ENCODE data around the gene LYPD6B. TPM values are rescaled to one million over a fixed set of nuclear protein-coding genes. Genes with fewer than 3 reads are reported as not detected.

Gene LYPD6B
- total RNA-seq, 1 donor from 2014 or later, result 4.3 TPM

GRCh38 chr2:149070681-149071320 lies 32.3 kb downstream of the LYPD6B start:
- no peak for DNase-seq (ENCODE audit: low spot score)

GRCh38 chr2:149075105-149075504 lies 36.6 kb downstream of the LYPD6B start:
- DNase-seq (ENCODE audit: low spot score), result no peak

- DNase-seq (ENCODE audit: low spot score), result no peak
Observed at GRCh38 chr2:149075853-149076252, 37.4 kb downstream of the LYPD6B start.

GRCh38 chr2:149076863-149077412 lies 38.4 kb downstream of the LYPD6B start:
- no peak for DNase-seq (ENCODE audit: low spot score)

DNA sequence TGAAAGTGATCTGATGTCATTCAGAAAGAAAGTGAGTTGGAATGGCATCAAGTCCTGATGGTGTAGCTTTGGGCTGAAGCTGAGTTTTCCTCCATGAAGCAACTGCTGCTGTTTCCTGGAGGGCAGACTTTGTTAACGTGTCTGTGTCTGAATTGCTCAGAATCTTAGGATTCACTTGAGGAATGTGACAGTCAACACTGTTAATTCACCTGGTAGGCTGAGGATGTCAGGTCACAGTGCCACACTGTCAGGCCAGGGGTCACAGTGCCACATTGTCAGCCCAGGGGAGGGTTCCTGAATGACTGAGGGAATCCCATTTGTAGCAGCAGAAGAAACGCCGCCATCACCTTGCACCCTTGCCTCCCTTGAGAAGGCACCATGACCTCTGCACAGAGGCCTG lies 39.4 kb downstream of the LYPD6B start:
- DNase-seq (ENCODE audit: low spot score), result no peak

GRCh38 chr2:149080099-149080498 lies 41.6 kb downstream of the LYPD6B start:
- no peak for DNase-seq (ENCODE audit: low spot score)

DNA sequence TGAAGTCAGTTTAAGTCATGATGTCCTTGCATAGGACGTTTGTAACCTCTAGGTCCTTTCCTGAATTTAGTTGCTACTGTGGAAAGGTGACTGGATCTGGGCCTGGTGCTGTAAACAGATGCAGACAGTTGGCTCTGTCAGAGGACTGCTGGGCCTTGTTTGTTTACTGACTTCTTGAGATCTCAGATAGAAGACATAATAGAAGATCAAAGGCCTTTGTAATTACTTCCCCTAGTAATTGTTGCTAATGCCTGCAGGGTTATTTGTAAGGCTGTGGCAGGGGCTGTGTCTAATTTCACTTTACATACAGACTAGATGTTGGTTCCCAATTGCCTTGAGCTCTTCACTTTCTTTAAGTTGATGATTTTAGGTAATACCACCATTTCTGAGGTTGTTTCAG lies 42.5 kb downstream of the LYPD6B start:
- DNase-seq (ENCODE audit: low spot score), result no peak

- DNase-seq (ENCODE audit: low spot score), result peak; percentile 50
Observed at GRCh38 chr2:149082079-149082478, 43.6 kb downstream of the LYPD6B start.

DNA sequence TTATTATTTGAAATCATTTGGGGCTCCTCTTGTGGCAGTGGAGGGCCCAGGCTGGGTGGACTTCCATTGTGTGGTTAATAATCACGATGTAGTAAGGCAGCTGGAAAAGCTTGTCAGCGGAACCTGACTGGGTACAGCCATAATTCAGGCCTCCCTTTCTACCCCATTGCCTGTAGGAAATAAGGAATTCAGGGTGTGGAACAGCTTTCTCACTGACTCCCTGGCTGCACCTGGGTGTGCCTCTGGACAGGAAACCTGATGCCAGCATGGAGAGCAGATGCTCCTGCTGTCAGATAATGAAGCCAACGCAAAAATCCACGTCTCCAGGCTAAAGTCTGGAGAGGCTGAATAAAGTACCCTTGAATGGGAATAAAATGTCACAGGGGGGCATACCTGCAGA lies 44.2 kb downstream of the LYPD6B start:
- DNase-seq (ENCODE audit: low spot score), result no peak

- DNase-seq (ENCODE audit: low spot score), result no peak
Observed at GRCh38 chr2:149084924-149085795, 46.7 kb downstream of the LYPD6B start.

DNA sequence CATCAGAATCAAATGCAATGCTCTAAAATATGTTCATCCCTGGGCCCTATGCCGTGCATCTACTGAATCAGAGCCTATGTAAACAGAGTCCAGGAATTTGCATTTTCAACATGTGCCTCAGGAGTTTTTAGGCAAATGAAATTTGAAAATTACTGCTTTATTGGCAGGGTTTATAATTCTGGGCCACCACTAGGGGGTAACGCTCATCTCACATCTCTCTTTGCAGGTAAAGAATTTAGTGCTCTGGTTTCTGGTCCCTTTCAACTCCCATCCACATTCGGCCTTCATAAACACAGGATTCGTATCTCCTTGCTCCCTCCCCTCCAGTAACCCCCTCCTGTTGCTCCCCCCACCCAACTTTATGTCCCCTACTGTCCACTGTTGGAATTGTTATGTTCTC lies 49.3 kb downstream of the LYPD6B start:
- no peak for DNase-seq (ENCODE audit: low spot score)

GRCh38 chr2:149089068-149089467 lies 50.6 kb downstream of the LYPD6B start:
- DNase-seq (ENCODE audit: low spot score), result no peak

DNA sequence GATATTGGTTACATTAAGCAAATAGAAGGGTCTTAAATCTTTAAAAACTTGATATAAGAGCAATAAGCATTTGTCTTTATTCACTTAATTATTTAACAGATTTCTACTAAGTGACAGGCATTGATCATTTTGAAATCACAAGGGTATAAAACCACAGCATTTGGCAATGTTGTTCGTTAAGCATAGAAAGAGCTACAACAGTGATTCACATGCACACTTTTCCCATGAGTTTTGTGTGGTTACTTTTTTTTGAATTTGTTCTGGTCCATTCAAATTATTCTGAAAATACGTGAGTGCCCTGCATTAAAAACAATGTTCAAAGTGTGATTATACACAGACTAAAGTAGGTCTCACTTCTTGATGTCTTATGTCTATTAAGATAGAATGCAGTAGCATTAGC lies 52.2 kb downstream of the LYPD6B start:
- no peak for DNase-seq (ENCODE audit: low spot score)

DNA sequence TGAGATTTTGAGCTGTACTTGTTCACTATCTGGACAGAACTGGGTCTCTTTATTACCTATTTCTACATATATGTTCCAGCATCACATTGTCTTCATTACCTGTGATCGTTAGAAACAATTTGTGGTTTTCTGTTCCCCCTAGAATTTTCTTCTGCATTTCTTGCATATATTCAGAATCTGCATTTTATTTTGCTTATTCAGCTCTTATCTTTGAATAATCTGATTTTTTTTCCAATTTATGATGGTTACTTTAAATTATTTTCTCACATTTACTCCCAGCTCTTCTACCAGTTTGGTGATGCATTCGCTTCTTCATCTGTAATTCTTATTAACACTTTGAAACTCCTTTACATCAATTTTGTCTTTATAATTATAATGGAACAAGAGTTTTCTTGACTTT lies 55.1 kb downstream of the LYPD6B start:
- DNase-seq (ENCODE audit: low spot score), result no peak

GRCh38 chr2:149094217-149095015 lies 55.9 kb downstream of the LYPD6B start:
- no peak for DNase-seq (ENCODE audit: low spot score)

DNA sequence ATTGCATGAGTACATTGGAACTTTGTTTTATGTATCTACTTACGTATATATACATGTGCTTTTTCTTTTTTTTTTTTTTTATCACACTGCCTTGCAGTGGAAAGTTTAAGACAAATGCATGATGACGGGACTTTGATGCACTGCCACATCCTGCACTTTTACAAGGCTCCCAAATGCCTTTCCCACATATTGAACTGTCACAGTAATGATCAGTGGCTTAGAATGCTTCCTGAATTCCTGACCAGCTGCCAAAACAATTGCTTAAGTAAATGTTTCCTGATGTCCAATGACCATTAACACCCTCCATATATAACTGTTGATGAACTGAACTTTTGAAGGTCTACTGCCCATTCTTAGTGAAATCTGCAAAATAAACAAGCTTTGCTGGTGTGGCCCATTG lies 60.2 kb downstream of the LYPD6B start:
- no peak for DNase-seq (ENCODE audit: low spot score)

DNA sequence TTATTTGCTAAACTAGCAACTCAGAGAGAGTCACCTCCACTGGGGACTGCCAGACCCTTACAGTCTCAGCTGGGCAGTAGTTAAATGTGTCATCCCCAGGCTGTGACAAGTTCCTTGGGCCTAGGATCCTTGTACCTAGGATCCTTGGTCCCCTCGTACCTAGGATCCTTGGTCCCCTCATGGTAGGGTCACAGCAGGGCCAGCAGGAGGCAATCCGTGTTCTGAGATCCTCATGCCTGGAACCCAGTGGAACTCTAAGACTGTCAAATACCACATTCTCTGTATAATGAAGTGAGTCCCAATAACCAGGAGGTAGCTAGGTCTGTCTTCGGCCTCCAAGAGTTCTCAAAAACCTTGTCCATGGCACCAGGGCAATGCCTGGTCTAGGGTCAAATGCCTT lies 60.8 kb downstream of the LYPD6B start:
- no peak for DNase-seq (ENCODE audit: low spot score)

DNA sequence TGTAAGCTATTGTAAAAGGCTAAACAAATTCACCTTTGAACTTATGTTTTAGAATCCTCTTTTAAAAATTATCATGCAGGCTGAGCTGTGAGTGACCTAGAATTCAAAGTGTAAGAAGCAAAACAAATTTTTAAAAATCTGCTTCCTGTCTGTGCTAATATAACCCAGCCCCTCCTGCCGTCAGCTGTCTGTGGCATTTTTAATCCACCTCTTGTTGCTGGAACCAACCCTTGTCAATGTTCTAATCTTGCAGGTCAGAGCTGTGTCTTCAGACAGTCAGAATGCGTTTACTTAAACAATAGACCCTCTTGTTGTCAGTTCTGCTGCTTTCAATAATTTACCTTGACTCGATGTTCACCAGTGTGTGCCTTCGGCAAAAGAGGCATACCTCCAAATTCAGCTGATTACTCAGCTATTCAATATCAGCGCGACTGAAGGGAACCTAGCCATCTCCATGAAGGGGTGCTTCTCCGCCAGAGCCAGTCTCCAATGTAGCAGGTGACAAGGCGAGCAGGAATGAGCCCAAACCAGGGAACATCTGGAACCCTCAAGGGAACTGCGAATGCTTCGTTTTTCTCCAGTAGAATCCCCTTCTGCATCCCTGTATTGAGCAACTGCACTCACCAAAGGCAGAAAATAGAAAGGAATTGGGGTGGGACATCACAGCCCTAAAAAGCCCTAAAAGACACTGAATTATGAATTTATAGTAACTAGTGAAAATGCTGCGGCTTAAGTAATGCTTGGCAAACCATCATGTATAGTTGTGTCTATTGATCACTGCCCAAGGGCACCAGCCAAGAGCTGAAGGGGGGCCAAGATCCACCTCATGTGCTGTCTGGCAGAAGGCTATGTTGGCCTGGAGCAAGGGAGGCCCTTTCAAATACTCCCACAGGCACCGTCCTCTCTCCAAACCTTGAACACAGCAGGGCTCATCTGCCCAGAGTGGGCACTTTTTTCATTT lies 62.5 kb downstream of the LYPD6B start:
- DNase-seq (ENCODE audit: low spot score), result no peak

DNA sequence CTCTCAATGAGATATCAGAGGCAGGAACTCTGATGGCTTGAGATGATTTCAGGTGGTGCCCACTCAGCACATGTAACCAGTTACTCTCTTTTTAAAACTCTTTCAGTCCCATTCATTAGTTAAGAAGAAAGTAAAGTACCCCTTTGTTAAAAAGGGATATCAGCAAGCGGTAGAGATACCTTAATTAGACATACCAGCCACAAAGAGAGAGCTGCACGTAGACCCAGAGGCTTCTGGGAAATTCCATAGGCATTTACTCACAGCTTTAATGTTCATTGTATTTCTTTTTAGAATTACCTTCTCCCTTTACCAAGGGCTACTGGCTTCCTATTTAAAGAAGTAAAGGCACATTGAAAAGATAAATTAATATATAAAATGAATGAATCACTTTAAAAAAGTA lies 63.3 kb downstream of the LYPD6B start:
- DNase-seq (ENCODE audit: low spot score), result no peak

- no peak for DNase-seq (ENCODE audit: low spot score)
Observed at GRCh38 chr2:149103081-149103620, 64.7 kb downstream of the LYPD6B start.

DNA sequence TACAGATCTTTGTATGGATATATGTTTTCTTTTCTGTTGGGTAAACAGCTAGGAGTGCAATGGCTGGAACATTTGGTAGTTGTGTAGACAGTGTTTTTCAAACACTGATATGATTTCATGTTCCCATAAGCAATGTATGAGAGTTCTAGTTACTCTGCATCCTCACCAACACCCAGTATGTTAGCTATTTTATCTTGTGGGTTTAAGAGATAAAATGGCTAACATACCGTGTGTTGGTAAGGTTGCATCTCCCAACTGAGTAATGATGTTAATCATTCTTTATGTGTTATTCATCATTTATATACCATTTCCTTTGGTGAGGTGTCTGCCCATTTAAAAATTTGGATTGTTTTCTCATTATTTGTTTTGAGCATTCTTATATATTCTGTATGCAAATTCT lies 65.7 kb downstream of the LYPD6B start:
- no peak for DNase-seq (ENCODE audit: low spot score)

Data from umbilical cord (tissue), 2 donors.